Nephron progenitor cell (in vitro differentiated cells): Measurements from ENCODE around the gene SP6.
A peak's percentile ranks its signal among the peaks of the same experiment; 100 is the strongest.

Source experiments
- DNase-seq: peaks from one replicate; pipeline ENCODE4 v3.0.0; 2021
- H3K27ac Mint-ChIP-seq: 2 replicates; pipeline ENCODE4 v1.8.0; 2021; ENCODE audit warnings: mild to moderate bottlenecking, moderate library complexity, mixed read lengths
- H3K27me3 Mint-ChIP-seq: 2 replicates; pipeline ENCODE4 v1.8.0; 2021; ENCODE audit warnings: mild to moderate bottlenecking, low read depth, mixed read lengths; ENCODE audit not compliant: poor library complexity
- H3K36me3 Mint-ChIP-seq: 2 replicates; pipeline ENCODE4 v1.8.0; 2021; ENCODE audit warnings: low read depth, mixed read lengths
- H3K4me1 Mint-ChIP-seq: 2 replicates; pipeline ENCODE4 v1.8.0; 2021; ENCODE audit warnings: mixed read lengths
- H3K4me3 Mint-ChIP-seq: 2 replicates; pipeline ENCODE4 v1.8.0; 2021; ENCODE audit warnings: mild to moderate bottlenecking, moderate library complexity, mixed read lengths
- H3K9me3 Mint-ChIP-seq: 2 replicates; pipeline ENCODE4 v1.8.0; 2021; ENCODE audit warnings: mild to moderate bottlenecking, moderate library complexity, mixed read lengths
- CTCF ChIP-seq: fragments of 200-600 bp; sonication (generic); IDR thresholded peaks from 2 replicates; pipeline ENCODE4 v1.5.0; 2021; ENCODE audit warnings: antibody characterized with exemption

The SP6 gene

DNA sequence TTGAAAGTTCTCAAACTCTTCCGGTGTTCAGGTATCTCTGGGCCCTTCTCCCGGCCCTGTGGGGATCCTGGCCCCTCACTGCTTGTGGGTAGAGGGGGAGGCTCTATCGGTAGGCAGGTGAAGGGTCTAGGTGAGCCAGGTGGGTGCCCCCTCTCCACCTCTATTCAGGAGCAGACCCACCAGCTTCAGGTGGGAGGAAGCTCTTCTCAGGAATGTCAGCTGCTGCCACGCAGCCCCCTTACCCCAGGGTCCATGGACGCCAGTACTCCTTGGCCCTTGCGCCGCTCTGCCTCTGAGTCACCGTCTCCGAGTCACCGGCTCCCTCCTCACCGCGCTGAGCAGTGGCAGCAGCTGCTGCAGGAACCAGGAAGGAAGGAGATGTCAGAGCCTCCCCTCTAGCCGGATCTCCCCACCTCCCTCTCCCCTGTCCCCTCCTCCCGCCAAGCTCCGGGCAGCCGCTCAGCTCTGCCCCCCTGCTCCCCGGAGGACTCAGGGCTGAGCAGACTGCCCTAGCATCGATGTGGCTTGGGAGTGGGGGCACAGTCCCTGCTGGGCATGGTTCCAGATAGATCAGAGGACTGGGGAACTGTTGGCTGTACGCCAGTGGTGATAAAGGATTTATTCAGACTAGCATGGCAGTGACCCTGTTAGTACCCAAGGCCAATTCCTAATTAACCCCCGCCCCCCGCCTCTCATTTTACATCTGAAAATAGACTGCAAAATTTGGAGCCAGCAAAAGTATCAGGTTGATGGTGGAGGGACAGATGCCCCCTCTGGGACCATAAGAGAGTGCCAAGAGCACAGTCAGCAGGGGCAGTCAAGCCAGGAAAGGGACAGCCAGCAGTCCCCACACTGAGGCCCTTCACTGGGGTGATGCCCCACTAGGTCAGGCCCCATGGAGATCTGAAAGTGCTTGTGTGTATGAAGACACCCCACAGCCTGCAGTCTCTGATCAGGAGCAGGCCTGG is 29.3 kb downstream of the SP6 start, which contains the start of gene OSBPL7:
TSS of gene OSBPL7 (minus strand) at position 371 of the 968 bp plus-strand sequence. CDS start 1,516 bp downstream, outside the sequence.
- peaks cover 24% of the 10 kb centered on the region for H3K4me1 Mint-ChIP-seq
- DNase-seq = peak; percentile 61
- peak within 1 kb of the TSS; percentile 59 for H3K27ac Mint-ChIP-seq
- no peaks in the 10 kb centered on the region for H3K9me3 Mint-ChIP-seq
- TF ChIP-seq CTCF = no peak
- H3K27me3 Mint-ChIP-seq = peaks cover 6% of the 10 kb centered on the region
- H3K36me3 Mint-ChIP-seq = peaks cover 25% of the 10 kb centered on the region
- H3K4me3 Mint-ChIP-seq = peak within 1 kb of the TSS; percentile 90

DNA sequence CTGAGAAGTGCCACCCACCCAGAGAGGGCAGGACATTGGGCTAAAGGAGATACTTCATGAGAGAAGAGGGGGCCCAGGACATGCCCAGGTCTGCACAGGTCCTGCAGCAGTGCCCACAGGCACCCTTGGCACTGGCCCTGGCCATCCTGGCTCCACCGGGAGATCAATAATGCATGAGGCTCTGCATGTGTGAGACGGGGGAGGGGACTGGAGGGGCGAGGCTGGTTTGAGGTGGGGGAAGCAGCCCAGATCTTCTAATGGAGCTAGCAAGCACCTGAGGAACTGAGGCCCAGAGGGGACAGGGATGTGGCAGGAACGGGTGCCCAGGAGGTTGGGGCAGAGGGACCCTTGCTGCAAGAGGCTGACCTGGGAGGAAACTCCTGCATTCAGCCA is 29.9 kb downstream of the SP6 start:
- TF ChIP-seq CTCF = no peak
- Mint-ChIP-seq H3K36me3 (peaks cover 18% of the 10 kb centered on the region), H3K4me1 (peaks cover 24% of the 10 kb centered on the region), H3K27ac (no peak overlapping the region), H3K9me3 (no peaks in the 10 kb centered on the region), H3K27me3 (peaks cover 6% of the 10 kb centered on the region), H3K4me3 (peak overlapping the region; percentile 90)
- no peak for DNase-seq

DNA sequence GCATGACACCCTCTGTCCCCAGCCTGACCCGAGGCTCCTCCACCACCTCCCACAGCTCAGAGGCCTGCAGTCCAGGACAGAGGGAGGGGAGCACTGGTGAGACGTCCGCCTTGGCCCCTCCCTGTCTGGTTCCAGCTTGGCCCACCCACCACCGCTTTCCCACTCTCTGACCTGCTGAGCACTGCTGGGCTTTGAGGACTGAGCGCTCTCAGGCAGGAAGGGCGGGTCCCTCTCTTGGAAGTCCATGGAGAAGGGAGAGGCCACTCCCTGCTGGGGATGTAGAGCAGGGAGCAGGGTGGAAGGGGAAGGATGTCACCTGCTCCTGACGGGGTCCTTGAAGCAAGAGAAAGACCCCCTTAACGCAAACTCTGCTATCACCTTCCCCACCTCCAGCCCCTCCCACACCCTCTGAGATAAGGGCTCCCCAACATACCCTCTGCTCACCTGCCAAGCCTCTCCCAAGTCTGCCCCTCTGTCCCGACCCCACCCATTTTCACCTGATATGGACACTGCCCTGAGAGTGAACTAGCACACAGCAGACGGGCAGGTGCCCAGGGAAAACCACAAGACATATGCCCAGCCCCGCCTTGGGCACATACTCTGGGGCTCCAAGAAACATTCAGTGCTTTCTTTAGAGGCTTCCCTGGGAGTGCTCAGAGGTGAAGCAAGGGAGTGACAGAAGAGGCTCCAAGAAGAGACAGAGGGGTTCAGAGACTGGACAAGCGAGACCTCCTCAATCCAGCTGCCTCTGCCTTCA is 30.8 kb downstream of the SP6 start:
- Mint-ChIP-seq H3K4me3 (peak overlapping the region; percentile 90), H3K9me3 (no peaks in the 10 kb centered on the region), H3K36me3 (peaks cover 12% of the 10 kb centered on the region), H3K27ac (no peak overlapping the region), H3K4me1 (peaks cover 24% of the 10 kb centered on the region), H3K27me3 (peaks cover 10% of the 10 kb centered on the region)
- TF ChIP-seq CTCF = no peak
- DNase-seq = no peak

DNA sequence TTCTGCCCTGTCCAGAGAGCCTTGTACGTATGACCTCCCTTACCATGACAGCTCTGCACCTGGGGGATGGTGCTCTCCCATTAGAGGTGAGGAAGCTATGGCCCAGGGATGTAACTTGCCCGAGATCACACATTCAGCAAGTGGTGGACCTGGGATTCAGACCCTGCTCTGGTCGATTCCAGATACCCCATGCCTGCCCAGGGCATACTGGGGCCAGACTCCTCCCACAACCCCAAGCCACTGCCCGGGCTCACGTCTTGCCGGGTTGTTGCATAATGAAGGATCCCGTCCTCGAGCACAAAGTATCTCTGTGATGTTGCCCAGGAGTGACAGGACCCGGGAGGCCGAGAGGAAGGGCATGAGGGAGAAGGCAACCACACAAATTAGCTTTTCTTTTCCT is 31.5 kb downstream of the SP6 start:
- H3K9me3 Mint-ChIP-seq = no peaks in the 10 kb centered on the region
- no peak for TF ChIP-seq CTCF
- H3K4me1 Mint-ChIP-seq = peaks cover 24% of the 10 kb centered on the region
- H3K36me3 Mint-ChIP-seq = peaks cover 8% of the 10 kb centered on the region
- no peak for DNase-seq
- H3K27ac Mint-ChIP-seq = no peak overlapping the region
- peaks cover 11% of the 10 kb centered on the region for H3K27me3 Mint-ChIP-seq
- no peak overlapping the region for H3K4me3 Mint-ChIP-seq

DNA sequence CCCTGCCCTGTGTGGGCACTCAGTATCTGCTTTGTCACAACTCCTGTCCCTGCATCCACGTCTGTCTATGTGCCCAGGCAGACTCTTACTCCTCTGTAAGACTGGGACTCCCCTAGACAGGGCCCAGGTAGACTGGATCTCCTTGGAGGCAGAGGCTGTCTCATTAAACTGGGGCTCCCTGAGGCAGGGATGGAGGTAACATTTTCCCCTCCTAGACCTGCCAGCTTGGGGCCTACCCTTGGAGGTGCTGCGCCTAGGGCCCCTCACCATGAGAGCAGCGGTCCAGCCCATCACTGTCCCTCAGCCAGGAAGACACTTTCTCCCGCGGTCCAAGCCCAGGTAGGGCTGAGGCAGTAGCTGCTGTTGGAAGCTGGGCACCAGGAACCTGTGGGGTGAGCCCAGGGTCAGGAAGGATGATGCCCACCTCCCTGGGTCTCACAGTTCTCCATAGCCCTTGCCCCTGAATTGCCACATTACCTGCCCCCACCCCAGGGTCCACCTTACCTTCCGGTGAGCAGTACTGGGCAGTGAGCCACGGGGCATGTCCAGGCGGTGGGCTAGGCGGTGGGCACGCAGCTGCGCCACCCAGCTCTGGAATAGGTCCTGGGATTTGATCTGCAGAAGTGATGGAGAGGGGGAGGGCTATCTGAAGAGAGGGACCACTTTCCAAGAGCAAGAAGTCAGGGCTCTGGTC is 32.8 kb downstream of the SP6 start:
- Mint-ChIP-seq H3K9me3 (no peaks in the 10 kb centered on the region), H3K27ac (no peak overlapping the region), H3K27me3 (peaks cover 11% of the 10 kb centered on the region), H3K4me3 (no peak overlapping the region), H3K4me1 (peaks cover 24% of the 10 kb centered on the region), H3K36me3 (peaks cover 3% of the 10 kb centered on the region)
- no peak for DNase-seq
- TF ChIP-seq CTCF = no peak
